HFF-Myc (cell line): ENCODE results near the gene ALDOC.

ENCODE experiments used
- DNase-seq: peaks from one replicate; pipeline ENCODE4 v3.0.0-alpha.2; 2011; ENCODE audit warnings: low read depth; ENCODE audit errors: extremely low read depth
- H3K4me3 ChIP-seq: replicated peaks from 2 replicates; pipeline ENCODE4 v1.5.1; 2011; ENCODE audit warnings: low read depth, mild to moderate bottlenecking, control low read depth, low read length
- CTCF ChIP-seq: IDR thresholded peaks from 2 replicates; pipeline ENCODE4 v1.5.1; 2012; ENCODE audit warnings: mild to moderate bottlenecking, low read depth, low read length, control low read depth; ENCODE audit errors: missing control alignments

Gene ALDOC

GRCh38 chr17:28533091-28533807, 43.4 kb downstream of the ALDOC start:
- no peak overlapping the region for H3K4me3 ChIP-seq
- DNase-seq, result no peak
- no peak for TF ChIP-seq CTCF

- no peak overlapping the region for H3K4me3 ChIP-seq
- DNase-seq, result no peak
- TF ChIP-seq CTCF, result no peak
These were observed 44.4 kb downstream of the ALDOC start for GRCh38 chr17:28532050-28532960.

GRCh38 chr17:28530926-28531325, 45.8 kb downstream of the ALDOC start:
- no peak for DNase-seq
- TF ChIP-seq CTCF, result no peak
- no peak overlapping the region for H3K4me3 ChIP-seq

- TF ChIP-seq CTCF, result no peak
- DNase-seq, result no peak
- H3K4me3 ChIP-seq, result no peak overlapping the region
These were observed 46.4 kb downstream of the ALDOC start for GRCh38 chr17:28530250-28530649.

- no peak for DNase-seq
- H3K4me3 ChIP-seq, result no peak overlapping the region
- no peak for TF ChIP-seq CTCF
These were observed 47.7 kb downstream of the ALDOC start for GRCh38 chr17:28529013-28529400.

GRCh38 chr17:28528327-28529012, 48.2 kb downstream of the ALDOC start:
- no peak for TF ChIP-seq CTCF
- no peak for DNase-seq
- no peak overlapping the region for H3K4me3 ChIP-seq
